Activated CD8-positive, alpha-beta memory T cell treated with anti-CD3 and anti-CD28 coated beads, Interleukin-2, amount 50 U/mL, for 24 hours (primary cell): Measurements from ENCODE around the gene TANC2.

Experiments used
- DNase-seq: peaks from one replicate; pipeline ENCODE4 v3.0.0-alpha.2; 2020; ENCODE audit errors: extremely low read depth

TANC2 gene

GRCh38 chr17:63001689-63002394 lies 35.8 kb downstream of the TANC2 start:
- DNase-seq: no peak

DNA sequence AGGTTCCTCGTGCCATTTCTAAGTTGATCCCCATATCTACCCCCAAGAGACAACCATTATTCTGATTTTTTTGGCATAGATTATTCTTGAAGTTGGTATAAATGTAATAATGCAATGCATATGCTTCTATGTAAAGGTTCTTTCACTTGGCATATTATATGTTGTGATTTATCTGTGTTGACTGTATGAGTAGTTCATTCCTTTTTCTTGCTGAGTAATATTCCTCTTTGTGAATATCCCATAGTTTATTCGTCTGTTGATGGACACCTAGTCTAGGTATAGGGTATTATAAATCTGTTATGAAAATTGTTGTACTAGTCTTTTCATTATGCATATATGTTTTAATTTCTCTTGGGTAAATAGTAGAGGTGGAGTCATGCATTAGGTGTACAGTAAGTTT lies 36.6 kb downstream of the TANC2 start:
- DNase-seq: no peak

- no peak for DNase-seq
Measured at GRCh38 chr17:63015824-63016223, 49.8 kb downstream of the TANC2 start.
